ENCODE results near the gene KDM2B.

DNA sequence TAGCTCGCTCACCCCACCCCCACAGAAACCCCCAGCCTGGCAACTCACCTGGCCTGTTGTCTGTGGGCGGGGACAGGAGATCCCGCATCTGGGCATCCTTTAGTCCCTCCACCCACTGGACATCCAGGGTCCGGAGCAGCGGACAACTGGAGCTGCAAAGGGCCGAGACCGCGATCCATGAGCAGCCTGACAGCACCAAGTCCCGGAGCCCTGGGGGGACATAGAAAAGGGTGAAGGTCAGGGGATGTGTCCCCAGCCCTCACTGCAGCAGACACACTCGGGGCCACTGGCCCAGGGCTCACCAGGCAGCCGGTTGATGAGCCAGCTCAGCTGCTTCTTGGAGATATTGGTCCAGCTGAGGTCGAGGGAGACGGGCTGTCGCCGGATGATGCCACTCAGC lies 140.1 kb downstream of the KDM2B start:
- TF ChIP-seq, protein P1, sequence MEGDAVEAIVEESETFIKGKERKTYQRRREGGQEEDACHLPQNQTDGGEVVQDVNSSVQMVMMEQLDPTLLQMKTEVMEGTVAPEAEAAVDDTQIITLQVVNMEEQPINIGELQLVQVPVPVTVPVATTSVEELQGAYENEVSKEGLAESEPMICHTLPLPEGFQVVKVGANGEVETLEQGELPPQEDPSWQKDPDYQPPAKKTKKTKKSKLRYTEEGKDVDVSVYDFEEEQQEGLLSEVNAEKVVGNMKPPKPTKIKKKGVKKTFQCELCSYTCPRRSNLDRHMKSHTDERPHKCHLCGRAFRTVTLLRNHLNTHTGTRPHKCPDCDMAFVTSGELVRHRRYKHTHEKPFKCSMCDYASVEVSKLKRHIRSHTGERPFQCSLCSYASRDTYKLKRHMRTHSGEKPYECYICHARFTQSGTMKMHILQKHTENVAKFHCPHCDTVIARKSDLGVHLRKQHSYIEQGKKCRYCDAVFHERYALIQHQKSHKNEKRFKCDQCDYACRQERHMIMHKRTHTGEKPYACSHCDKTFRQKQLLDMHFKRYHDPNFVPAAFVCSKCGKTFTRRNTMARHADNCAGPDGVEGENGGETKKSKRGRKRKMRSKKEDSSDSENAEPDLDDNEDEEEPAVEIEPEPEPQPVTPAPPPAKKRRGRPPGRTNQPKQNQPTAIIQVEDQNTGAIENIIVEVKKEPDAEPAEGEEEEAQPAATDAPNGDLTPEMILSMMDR (IDR thresholded peaks at IDR 0.05), result no peak
- no peak for TF ChIP-seq POLR2A (IDR thresholded peaks at IDR 0.05; ENCODE audit: low read depth)
- TF ChIP-seq POLR2AphosphoS5 (IDR thresholded peaks at IDR 0.05), result no peak

Data from esophagus muscularis mucosa (tissue), 3 donors.